HEK293 (cell line): Measurements from ENCODE around the gene ARHGEF12.

ENCODE experiments used
- REST ChIP-seq: fragments of 450-650 bp; formaldehyde crosslinking; IDR thresholded peaks from 2 replicates; pipeline ENCODE4 v1.5.1; 2016; ENCODE audit warnings: missing biosample characterization, missing genetic modification characterization
- ZXDB ChIP-seq: fragments of 450-650 bp; formaldehyde crosslinking; IDR thresholded peaks from 2 replicates; pipeline ENCODE4 v1.5.1; 2016; ENCODE audit warnings: missing biosample characterization, missing genetic modification characterization
- TF ChIP-seq, protein P1 (sequence below): fragments of 450-650 bp; formaldehyde crosslinking; IDR thresholded peaks from 2 replicates; pipeline ENCODE4 v1.5.1; 2016; ENCODE audit warnings: missing biosample characterization, missing genetic modification characterization

DNA sequence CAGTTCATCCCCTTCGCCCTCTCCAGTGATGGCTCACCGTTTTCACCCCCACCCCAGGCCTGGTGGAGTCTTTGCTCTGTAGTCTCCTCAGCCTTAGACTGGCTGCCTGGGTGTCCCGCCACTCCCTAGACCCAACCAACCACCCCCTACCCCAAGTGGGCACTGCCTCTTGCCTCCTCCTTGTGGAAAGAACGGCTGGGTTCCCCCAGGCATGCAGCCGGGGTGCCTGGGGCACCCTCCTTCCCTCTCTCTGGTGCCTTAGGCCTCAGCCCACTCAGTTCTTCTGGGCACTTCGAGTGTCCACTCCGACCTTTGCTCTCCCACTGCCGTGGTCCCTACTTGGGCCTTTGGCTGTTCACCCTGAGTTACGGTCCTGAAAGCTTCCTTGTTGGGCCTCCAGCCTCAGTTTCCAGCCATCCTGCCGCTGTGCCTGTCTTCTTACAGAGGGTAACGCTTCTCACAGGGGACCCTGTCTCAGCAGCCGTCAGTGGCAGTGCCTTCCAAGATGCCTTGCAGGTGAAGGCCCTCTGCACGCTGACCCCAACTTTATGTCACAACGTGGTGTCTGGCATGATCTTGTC is 178.4 kb downstream of the ARHGEF12 start:
- TF ChIP-seq, protein P1, sequence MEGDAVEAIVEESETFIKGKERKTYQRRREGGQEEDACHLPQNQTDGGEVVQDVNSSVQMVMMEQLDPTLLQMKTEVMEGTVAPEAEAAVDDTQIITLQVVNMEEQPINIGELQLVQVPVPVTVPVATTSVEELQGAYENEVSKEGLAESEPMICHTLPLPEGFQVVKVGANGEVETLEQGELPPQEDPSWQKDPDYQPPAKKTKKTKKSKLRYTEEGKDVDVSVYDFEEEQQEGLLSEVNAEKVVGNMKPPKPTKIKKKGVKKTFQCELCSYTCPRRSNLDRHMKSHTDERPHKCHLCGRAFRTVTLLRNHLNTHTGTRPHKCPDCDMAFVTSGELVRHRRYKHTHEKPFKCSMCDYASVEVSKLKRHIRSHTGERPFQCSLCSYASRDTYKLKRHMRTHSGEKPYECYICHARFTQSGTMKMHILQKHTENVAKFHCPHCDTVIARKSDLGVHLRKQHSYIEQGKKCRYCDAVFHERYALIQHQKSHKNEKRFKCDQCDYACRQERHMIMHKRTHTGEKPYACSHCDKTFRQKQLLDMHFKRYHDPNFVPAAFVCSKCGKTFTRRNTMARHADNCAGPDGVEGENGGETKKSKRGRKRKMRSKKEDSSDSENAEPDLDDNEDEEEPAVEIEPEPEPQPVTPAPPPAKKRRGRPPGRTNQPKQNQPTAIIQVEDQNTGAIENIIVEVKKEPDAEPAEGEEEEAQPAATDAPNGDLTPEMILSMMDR (tag by site-specific recombination): no peak
- TF ChIP-seq REST (tag by site-specific recombination) (no peak), ZXDB (no peak)
